Neural crest cell (in vitro differentiated cells): Measurements from ENCODE around the gene PROM2. TPM values are rescaled to one million over a fixed set of nuclear protein-coding genes. Genes with fewer than 3 reads are reported as not detected.

Experiments used
- DNase-seq: peaks from one replicate; pipeline ENCODE4 v3.0.0; 2021; ENCODE audit warnings: low read depth, mixed read lengths, low spot score
- H3K27ac Mint-ChIP-seq: one replicate; pipeline ENCODE4 v1.8.0; 2021; ENCODE audit warnings: mild to moderate bottlenecking, mixed read lengths; ENCODE audit not compliant: unreplicated experiment
- H3K27me3 Mint-ChIP-seq: 2 replicates; pipeline ENCODE4 v1.8.0; 2021; ENCODE audit warnings: low read depth, mild to moderate bottlenecking, mixed read lengths
- H3K36me3 Mint-ChIP-seq: 2 replicates; pipeline ENCODE4 v1.8.0; 2021; ENCODE audit warnings: low read depth, mild to moderate bottlenecking, mixed read lengths
- H3K4me1 Mint-ChIP-seq: 2 replicates; pipeline ENCODE4 v1.8.0; 2021; ENCODE audit warnings: mixed read lengths
- H3K4me3 Mint-ChIP-seq: one replicate; pipeline ENCODE4 v1.8.0; 2021; ENCODE audit warnings: mild to moderate bottlenecking, mixed read lengths
- H3K9me3 Mint-ChIP-seq: 2 replicates; pipeline ENCODE4 v1.8.0; 2021; ENCODE audit warnings: mixed read lengths
- total RNA-seq: library from RNA; stranded (reverse); gene quantifications from 2 replicates; pipeline ENCODE4 v1.2.1, GENCODE V29; 2021
- TF ChIP-seq, protein P1 (sequence below): fragments of 200-600 bp; sonication (generic); conservative IDR thresholded peaks from 2 replicates; pipeline ENCODE4 v1.5.0; 2021; ENCODE audit warnings: antibody characterized with exemption, mild to moderate bottlenecking

PROM2 gene
- total RNA-seq, 1 donor from 2014 or later: 1.8 TPM

DNA sequence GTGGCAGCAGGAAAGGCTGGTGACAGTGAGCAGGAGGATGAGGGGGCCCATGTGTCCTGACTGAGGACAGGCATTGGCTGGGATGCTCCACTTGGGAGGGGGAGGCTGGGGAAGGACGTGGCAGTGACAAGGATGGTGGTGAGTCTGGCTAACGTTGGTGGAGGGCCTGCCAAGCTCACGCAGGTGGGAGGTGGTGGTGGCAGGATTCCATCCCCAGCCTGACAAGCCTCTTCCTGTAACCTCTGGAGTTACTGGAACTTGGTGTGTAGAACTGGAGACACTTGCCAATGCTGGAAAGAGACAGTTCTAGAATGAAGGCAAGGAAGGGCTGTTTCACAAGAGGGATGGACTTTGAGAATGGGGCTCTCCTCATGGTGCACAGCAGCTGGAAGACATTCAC lies 8.2 kb downstream of the PROM2 start:
- TF ChIP-seq, protein P1, sequence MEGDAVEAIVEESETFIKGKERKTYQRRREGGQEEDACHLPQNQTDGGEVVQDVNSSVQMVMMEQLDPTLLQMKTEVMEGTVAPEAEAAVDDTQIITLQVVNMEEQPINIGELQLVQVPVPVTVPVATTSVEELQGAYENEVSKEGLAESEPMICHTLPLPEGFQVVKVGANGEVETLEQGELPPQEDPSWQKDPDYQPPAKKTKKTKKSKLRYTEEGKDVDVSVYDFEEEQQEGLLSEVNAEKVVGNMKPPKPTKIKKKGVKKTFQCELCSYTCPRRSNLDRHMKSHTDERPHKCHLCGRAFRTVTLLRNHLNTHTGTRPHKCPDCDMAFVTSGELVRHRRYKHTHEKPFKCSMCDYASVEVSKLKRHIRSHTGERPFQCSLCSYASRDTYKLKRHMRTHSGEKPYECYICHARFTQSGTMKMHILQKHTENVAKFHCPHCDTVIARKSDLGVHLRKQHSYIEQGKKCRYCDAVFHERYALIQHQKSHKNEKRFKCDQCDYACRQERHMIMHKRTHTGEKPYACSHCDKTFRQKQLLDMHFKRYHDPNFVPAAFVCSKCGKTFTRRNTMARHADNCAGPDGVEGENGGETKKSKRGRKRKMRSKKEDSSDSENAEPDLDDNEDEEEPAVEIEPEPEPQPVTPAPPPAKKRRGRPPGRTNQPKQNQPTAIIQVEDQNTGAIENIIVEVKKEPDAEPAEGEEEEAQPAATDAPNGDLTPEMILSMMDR: no peak
- Mint-ChIP-seq H3K4me1 (no peaks in the 10 kb centered on the region), H3K9me3 (no peaks in the 10 kb centered on the region), H3K27me3 (no peaks in the 10 kb centered on the region), H3K27ac (no peak overlapping the region), H3K36me3 (no peaks in the 10 kb centered on the region), H3K4me3 (no peak overlapping the region)
- DNase-seq: no peak

DNA sequence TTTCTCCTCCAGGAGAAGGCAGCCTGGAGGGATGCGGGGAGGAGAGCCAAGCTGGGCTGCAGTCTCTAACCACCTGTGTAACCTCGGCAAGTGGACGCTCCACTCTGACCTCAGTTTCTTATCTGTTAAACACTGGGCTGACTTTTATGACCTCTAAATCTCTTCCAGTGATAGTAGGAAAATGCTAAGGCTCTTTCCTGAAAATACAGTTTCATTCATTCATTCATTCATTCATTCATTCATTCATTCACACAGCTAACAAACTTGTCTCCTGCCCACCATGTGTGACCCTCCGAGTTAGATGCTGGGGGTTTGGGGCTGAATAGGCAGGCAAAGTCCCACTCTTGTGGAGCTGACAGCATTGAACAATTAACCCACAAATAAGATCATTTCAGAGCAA lies 9.3 kb downstream of the PROM2 start:
- Mint-ChIP-seq H3K4me3 (no peak overlapping the region), H3K9me3 (no peaks in the 10 kb centered on the region)

DNA sequence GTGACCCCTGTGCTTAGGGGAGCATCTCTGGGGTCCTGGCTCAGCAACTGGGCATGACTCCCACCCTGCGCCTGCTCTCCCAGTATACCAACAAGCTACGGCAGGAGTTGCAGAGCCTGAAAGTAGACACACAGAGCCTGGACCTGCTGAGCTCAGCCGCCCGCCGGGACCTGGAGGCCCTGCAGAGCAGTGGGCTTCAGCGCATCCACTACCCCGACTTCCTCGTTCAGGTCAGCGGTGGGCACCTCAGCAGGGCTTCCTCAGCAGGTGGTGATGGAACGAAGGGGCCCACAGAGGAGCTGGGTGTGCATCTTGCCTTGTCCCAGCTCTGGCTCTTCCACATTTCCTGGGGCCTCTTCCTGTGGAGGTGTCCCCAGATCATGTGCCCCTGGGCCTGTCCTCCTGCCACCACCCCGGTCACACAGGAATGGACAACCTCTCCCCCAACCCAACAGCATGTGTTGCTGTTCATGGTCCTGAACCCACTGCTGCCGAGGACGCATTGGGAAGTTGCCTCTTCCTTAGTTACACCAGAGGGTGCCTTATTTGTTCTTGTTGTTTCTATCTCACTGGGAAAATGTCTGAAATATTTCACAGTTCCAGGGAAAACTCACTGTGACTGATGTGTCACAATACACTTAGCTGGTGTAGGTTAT lies 10.8 kb downstream of the PROM2 start:
- Mint-ChIP-seq H3K9me3 (peaks cover under 1% of the 10 kb centered on the region), H3K27me3 (no peaks in the 10 kb centered on the region), H3K36me3 (peaks cover 1% of the 10 kb centered on the region), H3K4me3 (no peak overlapping the region), H3K4me1 (no peaks in the 10 kb centered on the region), H3K27ac (no peak overlapping the region)
- DNase-seq: no peak
- TF ChIP-seq, protein P1: no peak

More for the DNA sequence above, 9.3 kb downstream of the PROM2 start:
- no peaks in the 10 kb centered on the region for H3K4me1 Mint-ChIP-seq
- no peak for DNase-seq
- no peak overlapping the region for H3K27ac Mint-ChIP-seq
- H3K27me3 Mint-ChIP-seq: no peaks in the 10 kb centered on the region
- TF ChIP-seq, protein P1: no peak
- no peaks in the 10 kb centered on the region for H3K36me3 Mint-ChIP-seq

DNA sequence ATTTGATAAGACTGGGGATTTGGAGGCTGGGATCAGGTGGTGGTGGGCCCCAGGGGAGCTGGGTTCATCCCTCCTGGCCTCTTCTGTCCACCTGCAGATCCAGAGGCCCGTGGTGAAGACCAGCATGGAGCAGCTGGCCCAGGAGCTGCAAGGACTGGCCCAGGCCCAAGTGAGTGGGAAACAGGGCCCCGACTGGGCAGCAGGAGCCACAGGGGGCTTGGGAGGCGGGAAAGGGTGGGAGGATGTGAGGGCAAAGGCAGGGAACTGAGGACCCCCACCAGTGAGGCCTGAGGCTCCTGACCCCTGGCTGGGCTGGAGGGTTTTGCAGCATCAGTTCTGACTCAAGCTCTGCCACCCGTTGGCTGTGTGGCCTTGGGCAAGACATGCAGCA lies 11.3 kb downstream of the PROM2 start:
- Mint-ChIP-seq H3K9me3 (peaks cover 3% of the 10 kb centered on the region), H3K27ac (no peak overlapping the region), H3K4me1 (no peaks in the 10 kb centered on the region), H3K36me3 (peaks cover 7% of the 10 kb centered on the region), H3K4me3 (no peak overlapping the region), H3K27me3 (no peaks in the 10 kb centered on the region)
- TF ChIP-seq, protein P1: no peak
- DNase-seq: no peak

DNA sequence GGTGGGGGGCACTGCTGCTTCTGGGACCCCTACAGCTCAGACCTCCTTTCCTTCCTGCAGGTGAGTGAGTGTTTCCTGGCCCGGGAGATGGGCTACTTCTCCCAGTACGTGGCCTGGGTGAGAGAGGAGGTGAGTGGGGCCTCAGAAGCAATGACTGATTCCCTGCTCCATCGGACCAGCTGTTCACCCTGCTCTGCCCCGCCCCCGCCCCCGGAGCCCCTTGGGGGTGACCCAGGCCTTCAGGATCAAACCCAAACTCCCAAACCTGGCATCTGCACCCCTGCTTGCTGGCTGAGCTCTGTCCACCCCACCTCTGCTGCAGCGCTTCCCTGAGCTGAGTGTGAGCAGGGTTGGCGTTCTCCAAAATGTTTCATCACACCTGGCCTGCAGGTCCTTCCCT lies 13.1 kb downstream of the PROM2 start:
- no peak for DNase-seq
- TF ChIP-seq, protein P1: no peak
- Mint-ChIP-seq H3K27me3 (no peaks in the 10 kb centered on the region), H3K4me3 (no peak overlapping the region), H3K9me3 (peaks cover 6% of the 10 kb centered on the region), H3K27ac (no peak overlapping the region), H3K36me3 (peaks cover 7% of the 10 kb centered on the region), H3K4me1 (no peaks in the 10 kb centered on the region)
